Body of pancreas (tissue), 4 donors: Measurements from ENCODE around the gene COL4A2.

Experiments
- POLR2A ChIP-seq, 3 donors: fragments of 450-650 bp; IDR thresholded peaks; one replicate each; pipeline ENCODE4 v1.6.1; 2016; ENCODE audit warnings: antibody characterized with exemption in 3 of 3, mild to moderate bottlenecking in 2 of 3
- TF ChIP-seq, protein P1 (sequence below), 7 experiments: fragments of 450-650 bp in 4 of 7; fragments of 200-600 bp in 3 of 7; sonication (generic) in 3 of 7; IDR thresholded peaks; one replicate each; pipeline ENCODE4 v1.5.1; 2016 to 2019; ENCODE audit warnings: antibody characterized with exemption in 7 of 7

DNA sequence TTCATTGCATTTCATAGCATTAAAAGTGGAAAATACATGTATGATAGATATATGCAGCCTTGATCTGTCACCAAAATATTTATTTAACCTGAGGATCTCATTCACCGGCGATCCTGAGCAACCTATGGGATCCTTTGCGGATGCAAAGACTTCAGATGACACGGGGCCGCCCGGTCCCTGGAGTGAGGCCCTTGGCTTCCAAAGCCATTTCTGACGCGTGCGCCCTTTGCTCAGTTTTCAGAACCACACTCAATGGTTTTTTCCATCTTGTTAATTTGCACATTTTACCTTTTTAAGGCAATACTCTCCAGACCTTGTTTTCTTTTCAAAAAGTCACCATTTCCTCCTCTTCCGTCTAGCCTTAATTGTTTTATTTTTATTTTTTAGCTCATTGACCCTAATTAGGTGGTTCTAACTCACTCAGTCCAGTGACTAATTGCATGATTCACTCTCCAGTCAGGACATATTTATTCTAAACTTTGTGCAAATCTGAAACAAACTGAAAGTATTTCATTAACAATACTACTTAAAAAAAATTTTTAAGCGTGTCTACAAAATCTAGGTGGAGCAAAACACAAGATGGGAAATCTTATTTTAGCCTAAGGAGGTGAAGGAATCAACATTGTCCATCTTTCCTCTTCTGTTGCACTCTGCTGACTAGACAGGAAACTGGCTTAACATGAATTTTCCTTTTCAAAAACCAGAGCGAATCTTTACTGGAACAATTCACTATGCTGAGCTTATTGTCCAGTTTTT, 48.0 kb upstream of the COL4A2 start:
- TF ChIP-seq, protein P1, sequence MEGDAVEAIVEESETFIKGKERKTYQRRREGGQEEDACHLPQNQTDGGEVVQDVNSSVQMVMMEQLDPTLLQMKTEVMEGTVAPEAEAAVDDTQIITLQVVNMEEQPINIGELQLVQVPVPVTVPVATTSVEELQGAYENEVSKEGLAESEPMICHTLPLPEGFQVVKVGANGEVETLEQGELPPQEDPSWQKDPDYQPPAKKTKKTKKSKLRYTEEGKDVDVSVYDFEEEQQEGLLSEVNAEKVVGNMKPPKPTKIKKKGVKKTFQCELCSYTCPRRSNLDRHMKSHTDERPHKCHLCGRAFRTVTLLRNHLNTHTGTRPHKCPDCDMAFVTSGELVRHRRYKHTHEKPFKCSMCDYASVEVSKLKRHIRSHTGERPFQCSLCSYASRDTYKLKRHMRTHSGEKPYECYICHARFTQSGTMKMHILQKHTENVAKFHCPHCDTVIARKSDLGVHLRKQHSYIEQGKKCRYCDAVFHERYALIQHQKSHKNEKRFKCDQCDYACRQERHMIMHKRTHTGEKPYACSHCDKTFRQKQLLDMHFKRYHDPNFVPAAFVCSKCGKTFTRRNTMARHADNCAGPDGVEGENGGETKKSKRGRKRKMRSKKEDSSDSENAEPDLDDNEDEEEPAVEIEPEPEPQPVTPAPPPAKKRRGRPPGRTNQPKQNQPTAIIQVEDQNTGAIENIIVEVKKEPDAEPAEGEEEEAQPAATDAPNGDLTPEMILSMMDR (IDR thresholded peaks at IDR 0.05): no peak
- TF ChIP-seq POLR2A (IDR thresholded peaks at IDR 0.05): no peak
